GM21515 (cell line): ENCODE results near the gene ANKRD11.
"Not testable (repeated sequence)": the region's sequence is repeated elsewhere in the genome, so short reads cannot be mapped to it uniquely, and the experiment has no call there.

Experiments
- ATAC-seq: cut with Tn5 transposase; IDR thresholded peaks from one replicate; pipeline ENCODE4 v1.9.1; 2021; ENCODE audit not compliant: unreplicated experiment

The ANKRD11 gene

DNA sequence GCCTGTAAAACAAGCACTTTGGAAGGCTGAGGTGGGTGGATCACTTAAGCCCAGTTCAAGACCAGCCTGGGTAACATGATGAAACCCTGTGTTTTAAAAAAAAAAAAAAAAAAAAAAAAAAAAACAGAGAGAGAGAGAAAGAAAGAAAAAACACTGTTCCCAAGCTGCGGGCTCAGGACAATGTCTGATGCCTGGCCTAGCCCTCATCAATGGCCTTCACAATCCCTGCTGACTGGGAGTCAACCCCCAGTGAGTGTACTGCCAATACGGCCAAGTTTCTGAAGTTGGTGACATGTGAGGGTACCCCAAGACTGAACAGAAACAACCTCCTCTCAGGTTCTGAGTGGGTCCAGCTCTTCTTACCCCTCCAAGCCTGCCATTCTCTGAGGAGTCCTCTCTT, 156.3 kb downstream of the ANKRD11 start:
- ATAC-seq = no peak

DNA sequence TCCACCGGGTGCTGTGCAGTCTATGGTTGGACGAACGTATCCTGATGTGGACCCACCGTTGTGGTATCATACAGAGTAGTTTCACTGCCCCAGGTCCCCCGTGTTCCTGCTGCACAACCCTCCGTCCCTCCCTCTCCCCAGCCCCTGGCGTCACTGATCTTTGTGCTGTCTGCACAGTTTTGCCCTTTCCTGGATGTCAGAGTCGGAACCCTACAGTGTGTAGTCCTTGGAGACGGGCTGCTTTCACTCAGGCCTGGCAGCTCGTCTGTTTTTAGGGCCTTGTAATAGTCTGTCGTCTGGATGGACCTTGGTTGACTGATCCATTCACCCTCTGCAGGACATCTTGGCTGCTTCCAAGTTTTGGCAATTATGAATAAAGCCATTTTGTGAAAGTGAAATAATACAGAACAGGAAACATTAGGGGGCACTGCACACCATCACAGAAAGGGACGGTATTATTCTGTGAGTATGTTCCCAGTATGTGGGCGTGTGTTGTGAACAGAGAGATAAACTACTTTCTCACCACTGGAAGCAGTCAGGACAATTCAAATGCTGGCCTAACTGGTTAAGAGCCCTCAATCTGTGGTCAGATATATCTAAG, 156.9 kb downstream of the ANKRD11 start:
- not testable (repeated sequence) for ATAC-seq

DNA sequence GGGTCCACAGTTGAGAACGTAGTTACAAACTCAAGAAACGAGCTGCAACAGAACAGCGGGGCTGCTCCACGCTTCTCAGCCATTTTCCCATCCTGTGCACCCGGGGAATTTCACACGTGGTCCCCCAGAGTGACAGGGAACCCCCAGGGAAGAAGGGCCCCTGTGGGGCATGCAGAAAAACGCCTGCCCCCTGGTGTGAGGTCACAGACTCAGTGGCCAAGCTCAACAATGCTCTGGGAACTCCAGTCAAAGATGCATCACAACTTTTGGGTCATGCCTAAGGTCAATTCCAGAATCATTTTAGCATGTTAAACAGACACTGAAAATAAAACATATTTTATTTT, 157.5 kb downstream of the ANKRD11 start:
- ATAC-seq = no peak

DNA sequence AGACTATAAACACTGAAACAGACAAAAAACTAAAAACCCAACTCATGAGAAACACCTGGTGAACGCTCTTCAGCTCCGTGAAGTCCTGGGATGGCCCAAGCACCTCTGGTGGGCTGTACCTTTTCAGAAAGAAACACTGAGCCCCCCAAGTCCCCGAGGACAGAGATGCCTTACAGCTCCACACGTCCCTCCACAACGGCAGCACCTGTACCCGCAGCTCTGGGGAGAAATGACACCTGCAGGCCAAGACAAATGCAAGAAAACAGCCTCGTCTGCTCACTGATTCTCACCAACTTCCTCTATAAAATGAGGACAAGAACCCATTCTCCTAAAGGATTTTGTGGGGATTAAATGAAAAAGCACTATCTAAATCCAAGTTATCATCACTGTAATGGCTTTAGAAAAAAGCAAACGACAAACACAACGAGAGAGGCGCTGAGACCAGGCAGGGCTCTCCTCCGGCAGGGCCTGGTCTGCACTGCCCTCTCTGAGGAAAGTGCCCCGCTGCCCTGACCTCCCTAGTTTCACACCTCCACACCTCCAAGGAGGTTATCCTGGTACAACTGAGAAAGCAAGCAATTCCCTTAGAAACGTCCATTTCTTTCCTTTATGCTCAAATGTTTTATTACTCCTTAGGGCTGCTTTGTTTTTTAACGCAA, 158.0 kb downstream of the ANKRD11 start:
- no peak for ATAC-seq

GRCh38 chr16:89331371-89332109, 158.8 kb downstream of the ANKRD11 start:
- no peak for ATAC-seq

DNA sequence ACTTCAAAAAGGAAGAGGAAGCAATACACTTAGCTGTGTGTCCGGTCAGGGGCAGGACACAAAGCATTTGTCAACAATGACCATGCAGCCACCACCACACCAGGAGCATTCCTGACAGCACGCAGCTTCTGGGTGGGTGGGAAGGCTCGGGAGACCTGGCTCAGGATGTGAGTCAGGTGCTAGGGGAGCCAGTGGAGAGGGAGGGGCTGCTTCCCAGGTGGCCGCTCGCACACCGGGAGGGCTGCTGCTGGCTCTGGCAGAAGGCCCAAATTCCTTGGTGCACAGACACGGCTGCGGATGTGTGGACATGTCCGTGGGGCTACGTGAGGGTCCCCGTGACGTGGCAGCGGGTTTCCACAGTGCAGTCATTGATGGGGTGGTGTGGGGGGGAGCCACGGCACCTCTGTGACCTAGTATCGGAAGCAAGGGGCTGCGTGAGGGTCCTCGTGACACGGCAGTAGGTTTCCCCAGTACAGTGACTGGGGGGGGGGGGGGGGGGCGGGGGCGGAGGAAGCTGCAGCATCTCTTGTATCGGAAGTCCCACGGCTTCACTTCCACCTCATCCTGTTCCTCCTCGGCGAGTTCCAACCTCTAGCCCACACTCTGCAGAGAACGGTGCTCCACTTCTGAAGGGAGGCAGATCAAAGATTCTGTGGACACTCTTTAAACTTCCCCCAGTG, 160.0 kb downstream of the ANKRD11 start:
- ATAC-seq = no peak

DNA sequence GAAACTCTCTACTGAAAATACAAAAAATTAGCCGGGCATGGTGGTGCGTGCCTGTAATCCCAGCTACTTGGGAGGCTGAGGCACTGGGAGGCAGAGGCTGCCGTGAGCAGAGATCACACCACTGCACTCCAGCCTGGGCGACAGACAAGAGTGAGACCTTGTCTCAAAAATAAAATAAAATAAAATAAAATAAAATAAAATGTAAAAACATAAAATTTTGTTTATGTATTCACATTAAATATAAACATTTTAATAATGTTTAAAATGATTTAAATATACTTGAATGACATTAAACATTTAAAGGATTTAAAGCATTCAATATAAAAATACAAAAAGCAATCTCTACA, 160.6 kb downstream of the ANKRD11 start:
- not testable (repeated sequence) for ATAC-seq

GRCh38 chr16:89328412-89329400, 161.7 kb downstream of the ANKRD11 start:
- ATAC-seq = not testable (repeated sequence)

GRCh38 chr16:89326721-89327120, 163.6 kb downstream of the ANKRD11 start:
- no peak for ATAC-seq

DNA sequence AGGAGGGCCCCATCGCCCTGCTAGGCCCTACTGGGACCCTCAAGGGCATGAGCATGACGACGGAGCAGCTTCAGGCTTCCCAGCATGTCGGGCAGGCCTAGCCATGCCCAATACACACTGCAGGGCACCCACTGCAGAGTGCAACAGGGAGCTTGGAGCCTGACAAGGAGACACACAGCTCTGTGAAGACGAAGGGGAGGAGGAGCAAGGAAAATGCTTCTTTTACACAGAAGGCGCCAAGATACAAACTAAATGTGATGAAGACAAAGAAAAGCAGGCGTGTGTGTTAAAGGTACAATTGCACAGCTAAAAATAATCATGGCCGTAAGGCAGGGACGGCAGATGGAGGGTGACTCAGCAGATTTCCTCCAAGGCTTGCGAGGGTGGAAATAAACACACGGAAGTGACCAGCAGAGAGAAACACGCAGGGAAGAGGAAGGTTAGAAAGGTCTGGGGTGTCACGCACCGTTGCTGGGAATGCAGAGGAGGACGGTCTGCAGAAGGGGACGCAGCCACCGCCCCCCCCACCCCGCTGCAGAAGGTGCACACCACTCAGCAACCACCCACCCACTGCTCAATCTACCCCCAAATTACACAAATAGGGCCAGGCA, 164.4 kb downstream of the ANKRD11 start:
- no peak for ATAC-seq

- ATAC-seq = no peak
These were observed 166.0 kb downstream of the ANKRD11 start for GRCh38 chr16:89324056-89325010.

GRCh38 chr16:89323120-89323960, 167.0 kb downstream of the ANKRD11 start:
- ATAC-seq = no peak

GRCh38 chr16:89322321-89323119, 167.8 kb downstream of the ANKRD11 start:
- no peak for ATAC-seq

DNA sequence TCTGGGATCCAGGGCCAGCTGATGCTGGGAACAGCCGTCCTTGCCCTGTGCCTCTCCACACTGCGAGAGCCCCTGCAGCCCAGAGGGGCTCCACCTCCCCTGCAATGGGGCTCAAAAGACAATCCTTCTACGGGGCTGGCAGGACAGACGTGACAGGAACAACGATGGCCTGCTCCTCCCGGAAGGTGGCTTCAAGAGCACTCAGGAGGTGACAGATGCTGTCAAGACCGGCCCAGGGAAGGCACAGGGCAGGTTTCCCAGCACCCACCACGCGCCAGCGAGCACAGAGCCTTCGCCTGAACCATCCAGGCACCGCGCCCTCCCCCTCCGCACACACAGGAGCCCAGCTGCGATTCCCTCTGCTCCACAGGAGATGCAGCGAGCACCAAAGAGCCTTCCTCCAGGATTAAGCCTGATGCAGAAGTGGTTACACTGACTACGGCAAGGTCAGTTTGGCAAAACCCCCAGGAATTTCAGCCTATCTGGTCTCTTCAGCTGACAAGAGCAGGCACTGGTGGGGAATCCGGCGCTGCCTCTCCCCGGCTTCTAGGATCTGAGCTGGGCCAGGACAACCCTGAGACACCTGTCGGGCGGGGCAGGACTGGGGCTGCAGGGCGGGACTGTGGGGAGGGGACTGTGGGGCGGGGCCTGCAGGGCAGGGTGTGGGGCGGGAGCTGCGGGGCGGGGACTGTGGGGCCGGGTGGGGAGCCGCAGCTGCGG, 169.4 kb downstream of the ANKRD11 start:
- no peak for ATAC-seq

- no peak for ATAC-seq
These were observed 170.2 kb downstream of the ANKRD11 start for GRCh38 chr16:89319886-89320781.

DNA sequence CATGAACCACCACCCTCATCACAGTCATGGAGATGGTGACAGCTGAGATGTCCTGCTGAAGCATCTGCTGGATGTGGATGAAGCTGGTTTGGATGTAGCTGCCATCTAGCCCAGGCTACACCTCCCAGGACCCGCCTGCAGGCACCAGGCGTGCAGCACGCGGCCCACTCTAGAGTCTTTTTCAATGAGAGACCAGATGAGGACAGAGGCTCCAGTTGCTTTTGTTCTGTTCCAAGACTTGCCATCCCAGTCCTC, 170.8 kb downstream of the ANKRD11 start:
- ATAC-seq = no peak
